COLO668 (cell line): Measurements from ENCODE around the gene CAPZB.

Experiments used
- DNase-seq: peaks from one replicate; lab custom pipeline; 2025; ENCODE audit not compliant: unreplicated experiment; lab: John Stamatoyannopoulos, UW

CAPZB gene

GRCh38 chr1:19410393-19410792 is 74.9 kb downstream of the CAPZB start:
- peak; percentile 28 for DNase-seq

DNA sequence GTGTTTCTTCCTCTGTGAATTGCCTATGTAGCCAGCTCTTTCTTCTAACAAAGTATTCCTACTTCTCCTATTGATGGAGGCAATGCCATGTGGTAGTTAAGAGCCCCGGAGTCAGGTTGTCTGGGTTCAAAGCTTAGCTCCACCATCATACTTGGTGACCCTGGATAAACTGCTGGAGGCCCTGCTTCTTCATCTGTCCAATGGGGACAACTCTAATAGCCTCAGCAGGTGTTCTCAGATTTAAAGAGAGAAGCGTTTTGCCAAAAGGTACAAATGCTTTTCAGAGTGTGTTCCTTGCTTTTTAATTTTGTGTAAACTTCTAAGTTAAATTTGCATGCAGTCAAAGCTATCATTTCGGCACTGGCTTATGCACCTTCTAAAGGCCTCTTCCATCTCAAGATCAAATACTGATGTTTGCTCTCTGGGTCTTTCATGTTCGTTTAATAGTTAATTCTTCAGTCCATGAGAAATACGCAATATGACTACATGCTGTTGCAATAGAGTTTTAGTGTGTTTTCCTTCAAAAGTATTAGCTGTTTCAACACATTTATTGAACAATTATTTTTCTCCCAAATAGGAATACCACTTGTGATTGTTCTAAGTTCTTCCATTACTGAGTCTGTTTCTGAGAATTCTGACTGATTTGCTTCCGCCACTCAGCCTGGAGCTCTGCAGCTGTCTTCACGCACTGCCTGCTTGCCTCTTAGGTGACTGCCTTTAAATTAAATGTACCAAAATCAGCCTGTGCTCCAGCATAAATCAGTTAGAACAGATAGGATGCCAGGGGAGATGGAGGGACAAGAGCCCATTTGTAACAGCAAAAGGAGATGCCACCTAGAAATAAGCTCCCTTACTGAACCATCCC is 75.6 kb downstream of the CAPZB start:
- no peak for DNase-seq

DNA sequence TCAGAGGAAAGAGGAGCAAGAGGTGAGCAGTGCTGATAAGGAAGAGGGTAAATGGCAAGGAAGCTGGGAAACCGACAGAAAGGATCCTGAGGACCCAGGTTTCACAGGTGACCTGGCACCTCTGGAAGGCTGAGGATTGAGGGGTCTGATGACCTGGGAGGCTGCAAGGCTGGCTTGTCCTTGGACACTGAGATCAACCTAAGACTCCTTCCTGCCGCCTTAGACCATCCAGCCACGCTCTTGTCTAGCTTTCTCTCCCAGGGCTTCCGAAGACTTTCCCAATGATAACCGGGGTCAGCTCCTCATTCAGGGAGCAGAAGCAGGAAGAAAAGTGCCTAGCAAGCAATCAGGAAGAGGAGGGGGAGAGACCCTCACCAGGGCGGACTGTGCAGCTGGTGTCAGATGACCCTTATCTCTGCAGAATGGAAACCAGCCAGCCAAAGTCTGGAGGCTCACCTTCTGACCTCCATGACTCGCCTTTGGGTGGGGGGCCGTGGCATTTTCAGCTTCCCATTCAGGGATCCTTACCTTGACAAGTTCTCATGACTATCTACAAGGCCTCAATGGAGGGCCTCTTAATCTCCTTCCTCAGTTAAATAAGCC is 77.7 kb downstream of the CAPZB start:
- no peak for DNase-seq

DNA sequence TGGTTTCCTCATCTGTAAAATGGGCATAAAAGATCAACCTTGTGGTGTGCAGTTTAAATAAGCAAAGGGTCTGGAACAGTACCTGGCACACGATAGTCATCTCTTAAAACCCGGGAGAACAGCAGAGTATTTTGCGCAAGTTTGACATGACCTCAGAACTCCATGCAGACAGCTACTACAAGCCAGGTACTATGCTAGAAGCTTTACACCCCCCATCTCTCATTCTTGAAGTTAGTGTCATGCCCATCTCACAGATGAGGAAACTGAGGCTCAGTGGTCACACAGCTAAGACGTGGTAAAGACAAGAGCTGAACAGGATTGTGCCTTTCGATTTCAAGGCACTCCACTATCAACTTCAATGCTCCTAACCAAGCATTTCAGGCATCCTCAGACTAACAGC is 78.7 kb downstream of the CAPZB start:
- DNase-seq: no peak

DNA sequence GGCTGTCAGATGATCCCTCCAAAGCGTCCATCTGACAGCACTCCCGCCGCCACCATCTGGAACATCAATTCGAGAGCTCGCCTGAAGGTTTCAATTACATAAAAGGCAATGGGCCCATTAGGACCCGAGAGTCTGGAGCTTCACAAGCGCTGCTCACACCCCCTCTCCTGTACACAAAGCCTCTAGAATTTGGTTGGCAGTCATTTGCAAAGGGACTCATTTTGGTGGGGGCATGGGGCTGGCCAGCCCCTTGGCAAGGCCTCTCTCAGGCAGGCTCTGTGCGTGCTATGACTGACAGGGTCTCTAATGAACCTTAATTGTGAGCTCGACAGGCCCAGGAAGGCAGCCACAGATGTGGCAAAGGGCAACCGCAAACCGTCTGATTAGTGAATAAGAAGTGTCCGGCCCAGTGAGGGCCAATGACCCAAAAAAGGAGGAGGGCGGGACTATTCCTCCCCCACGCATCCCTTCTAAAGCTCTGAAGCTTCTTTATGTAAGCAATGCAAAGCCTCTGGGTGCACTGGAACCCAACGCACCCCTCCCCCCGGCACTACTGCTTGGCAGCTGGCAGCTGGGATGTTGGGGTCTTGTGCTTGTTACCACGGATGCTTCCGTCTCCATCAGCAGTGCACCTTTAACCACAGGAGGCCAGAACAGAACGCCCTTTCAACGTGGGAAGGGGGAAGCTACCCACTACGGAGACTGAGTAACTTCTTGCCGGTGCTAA is 79.4 kb downstream of the CAPZB start:
- peak; percentile 37 for DNase-seq

GRCh38 chr1:19405195-19405760 is 80.1 kb downstream of the CAPZB start:
- peak; percentile 28 for DNase-seq

DNA sequence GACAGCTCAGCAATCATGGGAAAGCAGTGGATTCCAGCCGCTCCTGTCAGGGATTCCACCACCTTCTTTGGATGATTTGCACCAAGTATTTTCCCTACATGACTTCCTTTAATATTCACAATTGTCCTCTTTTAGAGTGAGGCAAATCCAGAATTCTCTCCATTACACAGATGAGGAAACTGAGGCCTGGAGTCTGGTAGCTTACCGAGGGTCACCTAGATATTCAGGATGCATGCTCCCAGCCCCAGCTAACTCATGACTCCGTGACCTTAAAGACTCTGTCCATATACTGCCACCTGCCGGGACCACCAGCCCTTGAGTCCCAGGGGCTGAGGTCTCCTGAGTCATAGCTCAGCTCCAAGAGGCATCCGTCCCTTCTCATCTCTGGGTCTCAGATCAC is 80.6 kb downstream of the CAPZB start:
- DNase-seq: no peak

DNA sequence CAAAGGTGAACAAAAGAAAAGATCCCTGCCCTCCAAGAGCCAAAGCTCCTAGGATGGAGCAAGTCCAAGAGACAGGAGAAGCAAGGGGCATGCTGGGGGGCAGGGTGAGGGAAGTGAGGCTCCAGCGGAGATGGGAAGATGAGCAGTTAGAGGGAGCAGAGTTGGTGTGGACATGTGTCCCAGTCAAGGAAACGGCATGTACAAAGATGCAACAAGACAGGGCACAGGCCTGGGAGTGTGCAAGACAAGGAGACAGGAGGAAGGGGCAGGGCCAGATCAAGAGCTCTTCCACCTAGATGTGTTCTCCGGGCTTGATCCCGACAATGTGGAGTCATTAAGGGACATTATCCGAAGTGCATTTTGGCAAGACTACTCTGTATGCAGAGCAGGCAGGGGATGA is 82.1 kb downstream of the CAPZB start:
- DNase-seq: no peak

DNA sequence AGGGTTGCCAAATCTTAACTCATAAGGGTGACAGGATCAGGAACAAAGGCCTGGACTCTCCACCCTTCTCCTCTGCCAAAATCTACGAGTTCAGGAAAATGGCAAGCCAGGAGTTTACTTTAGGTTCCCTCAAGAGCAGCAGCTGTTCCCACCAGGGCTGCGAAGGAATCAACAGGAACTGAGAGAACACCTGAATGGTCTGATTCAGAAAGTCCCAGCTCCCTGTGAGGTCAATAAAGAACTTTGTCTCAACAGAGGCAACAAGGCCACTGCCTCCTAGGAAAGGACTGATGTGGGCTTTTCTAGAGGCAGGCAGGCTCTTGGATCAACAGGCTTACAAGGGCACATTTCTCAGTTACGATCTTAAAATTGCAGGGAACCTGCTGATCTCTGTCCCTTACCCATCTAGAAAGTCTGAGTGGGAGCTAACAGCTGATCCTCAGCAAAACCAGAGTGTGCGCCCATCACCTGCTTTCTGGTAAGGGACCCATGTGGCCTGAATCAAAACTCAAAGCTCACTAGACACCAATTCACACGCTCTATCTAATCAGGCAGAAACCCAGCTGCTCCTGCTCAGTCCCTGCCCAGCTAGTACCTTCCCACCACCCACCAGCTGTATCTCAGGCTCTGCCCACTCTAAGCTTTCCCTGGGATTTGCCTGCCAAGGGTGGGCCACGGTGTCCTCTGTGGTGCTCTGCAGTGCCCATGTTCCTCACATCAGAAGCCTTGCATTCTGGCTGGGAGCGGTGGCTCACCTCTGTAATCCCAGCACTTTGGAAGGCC is 83.1 kb downstream of the CAPZB start:
- DNase-seq: no peak

- no peak for DNase-seq
These were observed 83.8 kb downstream of the CAPZB start for GRCh38 chr1:19401535-19401889.

DNA sequence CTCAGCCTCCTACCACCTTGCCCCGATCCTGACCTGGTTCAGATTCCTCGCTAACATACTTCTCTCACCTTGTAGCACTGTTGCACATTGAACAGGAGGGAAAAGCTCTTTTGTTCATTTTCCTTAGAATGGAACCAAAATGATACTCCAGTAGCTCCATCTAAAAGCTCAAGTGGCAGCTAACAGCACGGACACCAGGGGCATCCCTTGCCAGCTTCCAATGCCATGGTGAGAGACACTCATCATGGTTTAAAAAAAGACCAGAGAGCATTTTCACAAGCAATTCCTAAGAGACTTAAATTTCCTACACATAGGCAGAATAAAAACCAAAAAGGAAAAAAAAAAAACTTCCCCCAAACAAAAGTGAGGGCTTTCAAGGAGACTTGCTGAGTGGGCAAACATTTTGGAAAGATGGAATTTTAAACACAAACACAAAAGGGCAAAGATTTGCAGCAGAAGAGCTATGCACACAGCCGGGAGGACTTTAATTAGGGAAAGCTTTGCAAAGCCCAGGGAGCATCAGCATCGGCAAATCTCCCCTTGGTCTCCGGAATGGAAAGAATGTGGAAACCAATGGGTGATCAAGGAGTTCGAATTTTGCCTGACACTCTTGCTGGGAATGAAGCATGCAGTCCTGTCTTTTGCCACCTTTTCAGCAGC is 84.3 kb downstream of the CAPZB start:
- no peak for DNase-seq

- no peak for DNase-seq
These were observed 85.1 kb downstream of the CAPZB start for GRCh38 chr1:19400192-19400611.

DNA sequence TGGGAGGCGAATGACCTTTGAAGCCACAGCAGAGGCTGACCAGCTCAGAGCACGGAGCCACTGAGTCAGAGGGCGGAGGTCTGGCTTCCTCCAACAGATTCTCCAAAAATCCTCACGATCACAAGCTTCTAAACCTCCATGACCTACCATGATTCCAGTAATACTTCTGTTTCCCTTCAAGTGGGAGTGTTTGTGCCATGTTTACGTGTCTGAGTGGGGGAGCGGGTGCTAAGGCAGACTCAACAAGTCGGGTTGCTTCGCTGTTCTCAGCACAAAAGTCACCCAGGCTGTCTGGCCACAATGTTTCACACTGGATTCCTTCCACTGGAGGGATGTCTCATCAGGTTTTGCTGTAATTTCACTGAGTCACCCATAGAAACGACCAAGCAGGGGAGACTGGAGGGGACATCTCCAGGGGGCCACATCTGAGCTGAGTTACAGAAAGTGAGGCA is 87.0 kb downstream of the CAPZB start:
- DNase-seq: no peak

DNA sequence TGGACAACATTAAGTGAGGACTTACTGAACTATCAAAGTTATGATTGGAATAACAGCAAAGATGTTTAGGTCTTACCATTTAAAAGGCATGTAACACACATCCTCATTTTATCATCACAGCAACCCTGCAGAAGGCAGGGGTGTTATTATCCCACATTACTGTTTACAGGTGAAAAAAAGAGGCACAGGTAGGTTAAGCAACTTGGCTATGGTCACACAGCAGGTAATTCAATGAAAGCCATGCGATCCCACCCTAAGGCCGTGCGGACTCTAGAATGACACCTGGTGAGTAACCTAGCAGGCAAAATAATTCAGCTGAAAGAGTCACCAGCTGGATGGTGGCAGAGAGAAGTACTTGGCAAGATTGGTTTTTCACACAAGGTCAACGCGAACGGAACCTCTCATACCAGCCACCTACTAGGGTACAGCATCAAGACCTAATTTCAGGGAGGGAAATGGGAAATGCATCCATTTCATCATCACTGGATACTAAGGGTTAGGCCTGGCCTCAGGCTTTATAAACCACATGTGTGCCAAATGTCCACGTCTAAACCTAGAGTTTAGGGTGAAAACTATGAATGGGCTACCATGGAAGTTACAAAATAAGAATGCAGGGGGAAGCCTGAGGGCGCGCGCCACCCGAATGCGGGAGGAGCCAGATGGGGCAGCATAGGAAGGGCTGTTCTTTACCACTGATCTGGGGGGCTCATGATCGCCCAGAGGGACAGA is 88.0 kb downstream of the CAPZB start:
- no peak for DNase-seq

GRCh38 chr1:19396280-19396679 is 89.1 kb downstream of the CAPZB start:
- no peak for DNase-seq

DNA sequence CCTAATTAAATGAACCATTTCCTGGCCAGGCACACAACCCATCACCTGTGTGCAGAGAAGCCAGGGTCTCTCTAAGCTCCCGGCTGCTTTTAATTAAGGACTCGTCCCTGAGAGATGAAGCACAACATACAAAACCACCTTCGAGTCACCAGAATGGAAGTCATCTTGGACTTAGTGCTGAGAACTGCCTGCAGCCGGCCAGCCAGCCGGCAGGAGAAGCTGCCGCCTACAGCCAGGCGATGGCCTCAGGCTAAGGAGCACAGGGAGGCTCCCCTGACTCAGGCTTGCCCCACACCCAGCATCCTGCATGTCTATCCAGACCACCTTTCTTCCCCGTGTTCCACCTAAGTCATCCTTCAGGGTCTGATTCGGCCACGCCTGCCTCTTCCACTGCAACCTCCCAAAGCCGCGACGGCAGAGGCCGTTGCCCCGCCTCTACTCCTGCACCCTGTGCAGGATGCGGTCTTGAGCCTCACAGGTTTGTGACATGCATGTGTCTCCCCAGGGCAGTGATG is 89.6 kb downstream of the CAPZB start:
- DNase-seq: no peak

- DNase-seq: no peak
These were observed 92.3 kb downstream of the CAPZB start for GRCh38 chr1:19393046-19393445.

DNA sequence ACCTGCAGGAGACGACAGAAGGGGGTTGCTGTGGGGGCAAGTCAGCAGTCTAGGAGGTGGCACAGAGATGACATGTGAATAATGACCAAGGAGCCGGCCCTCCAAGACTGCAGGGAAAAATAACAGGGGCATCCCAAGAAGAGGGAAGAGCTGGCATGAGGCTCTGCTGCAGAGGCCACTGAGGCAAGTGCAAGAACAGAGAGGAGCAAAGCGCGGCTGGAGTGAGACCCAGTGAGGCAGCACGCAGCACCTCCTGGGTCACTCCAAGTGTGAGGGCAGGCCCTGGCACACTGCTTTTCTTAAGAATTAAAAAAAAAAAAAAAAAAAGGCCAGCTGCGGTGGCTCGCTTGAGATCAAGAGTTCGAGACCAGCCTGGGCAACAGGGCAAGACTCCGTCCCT is 93.1 kb downstream of the CAPZB start:
- DNase-seq: no peak

GRCh38 chr1:19391596-19391981 is 93.8 kb downstream of the CAPZB start:
- no peak for DNase-seq
